Measurements from ENCODE around the gene MELK. TPM values are rescaled to one million over a fixed set of nuclear protein-coding genes. Genes with fewer than 3 reads are reported as not detected.

MELK gene
- total and polyA plus RNA-seq, 2 of the 4 experiments (the other 2 are of a cell fraction) = 20.8 to 27.4 TPM

GRCh38 chr9:36603006-36603405, 30.3 kb downstream of the MELK start:
- Histone ChIP-seq H3K79me1 (ENCODE audit: low read depth in 1 of 2, low read length in 2 of 2) (peaks cover 26 to 33% of the 10 kb centered on the region in 2 experiments), H3K23ac (ENCODE audit: low read depth, low read length) (peak overlapping the region; percentile 93; the same call in 1 of the 2 replicates), H4K91ac (ENCODE audit: insufficient read depth, low read depth, low read length) (no peak overlapping the region), H3K18ac (ENCODE audit: low read depth, low read length) (peak overlapping the region; percentile 85), H3K14ac (replicated peaks; ENCODE audit: low read depth, low read length) (no peak overlapping the region), H2AK5ac (ENCODE audit: low read depth, low read length) (no peak overlapping the region), H2BK5ac (ENCODE audit: low read depth, low read length, poor library complexity, severe bottlenecking) (peak overlapping the region; percentile 89), H2AFZ (replicated peaks; ENCODE audit: low read length, poor library complexity) (no peak overlapping the region), H3K4ac (ENCODE audit: low read depth, low read length) (peak overlapping the region; percentile 76), H3K4me3 (ENCODE audit: insufficient read depth, low read depth, low read length) (no peak overlapping the region), H2BK20ac (ENCODE audit: low read depth, low read length) (peak overlapping the region; percentile 52; the same call in 1 of the 2 replicates), H3K9me1 (ENCODE audit: insufficient read depth, low read length) (no peaks in the 10 kb centered on the region), H3K4me2 (ENCODE audit: low read depth, low read length) (peak overlapping the region; percentile 93), H3K36me3 (ENCODE audit: control insufficient read depth, insufficient read depth, low read length) (peaks cover 2% of the 10 kb centered on the region; the same call in 1 of the 2 replicates), H4K20me1 (ENCODE audit: insufficient read depth, low read length) (no peaks in the 10 kb centered on the region), H3K56ac (ENCODE audit: extremely low read depth, insufficient read depth, low read length) (no peak overlapping the region), H3K9ac (ENCODE audit: low read depth, low read length) (peak overlapping the region; percentile 46; the same call in 1 of the 2 replicates), H3K9me3 (ENCODE audit: control insufficient read depth, insufficient read depth, low read length) (no peaks in the 10 kb centered on the region), H2BK120ac (ENCODE audit: low read depth, low read length) (peak overlapping the region; percentile 86), H2AK9ac (replicated peaks; ENCODE audit: low read depth, low read length, poor library complexity) (no peak overlapping the region), H4K8ac (ENCODE audit: low read depth in 2 of 2, low read length in 2 of 2) (peak overlapping the region; percentile 30 to 91; a peak in 3 of 4 replicates), H2BK15ac (ENCODE audit: low read depth, low read length) (no peak overlapping the region), H3K27me3 (ENCODE audit: control insufficient read depth, insufficient read depth, low read length) (no peaks in the 10 kb centered on the region), H4K5ac (ENCODE audit: low read depth, low read length) (peak overlapping the region; percentile 94), H3K4me1 (ENCODE audit: control insufficient read depth, insufficient read depth, low read length) (peaks cover 6% of the 10 kb centered on the region), H3K27ac (ENCODE audit: insufficient read depth, low read length) (peak overlapping the region; percentile 55; the same call in 1 of the 2 replicates)
- no peak for TF ChIP-seq RAD21 (IDR thresholded peaks at IDR 0.05; ENCODE audit: low read length)
- no peak for TF ChIP-seq RCOR1 (IDR thresholded peaks at IDR 0.05; ENCODE audit: insufficient replicate concordance, low read length)
- no peak for TF ChIP-seq MAFK (IDR thresholded peaks at IDR 0.05; ENCODE audit: low read depth, low read length)
- no peak for TF ChIP-seq FOS (IDR thresholded peaks at IDR 0.05; ENCODE audit: low read depth, low read length)
- TF ChIP-seq SMC3 (IDR thresholded peaks at IDR 0.05; ENCODE audit: low read depth, low read length) = no peak
- TF ChIP-seq CEBPB (IDR thresholded peaks at IDR 0.05; ENCODE audit: low read depth, low read length) = no peak
- TF ChIP-seq MAZ (IDR thresholded peaks at IDR 0.05; ENCODE audit: borderline replicate concordance, low read depth, low read length) = no peak
- TF ChIP-seq CHD1 (IDR thresholded peaks at IDR 0.05; ENCODE audit: low read depth, low read length) = no peak
- TF ChIP-seq RFX5 (IDR thresholded peaks at IDR 0.05; ENCODE audit: low read depth, low read length) = no peak
- no peak for TF ChIP-seq CTCF (conservative IDR thresholded peaks at IDR 0.05; ENCODE audit: low read depth, low read length)
- no peak for TF ChIP-seq MXI1 (IDR thresholded peaks at IDR 0.05; ENCODE audit: borderline replicate concordance, low read depth, low read length)
- TF ChIP-seq BHLHE40 (IDR thresholded peaks at IDR 0.05; ENCODE audit: low read depth, low read length) = no peak
- TF ChIP-seq USF2 (IDR thresholded peaks at IDR 0.05; ENCODE audit: low read depth, low read length) = no peak
- no peak for TF ChIP-seq NFE2L2 (IDR thresholded peaks at IDR 0.05; ENCODE audit: low read depth, low read length)
- no peak for TF ChIP-seq ELK1 (IDR thresholded peaks at IDR 0.05; ENCODE audit: borderline replicate concordance, low read depth, low read length)
- intact Hi-C loops (cut with micrococcal nuclease) = no loop called here
- no CpG with 5 or more reads among the region's 3 CpGs for WGBS, 2 experiments (ENCODE audit: extremely low coverage in 2 of 2, insufficient read length in 1 of 2)
- CTCF ChIA-PET = no interaction called here
- dilution Hi-C loops (cut with HindIII; ENCODE audit: low sequenced_read_pairs, unreplicated experiment) = no loop called here
- POLR2A ChIA-PET (ENCODE audit: unreplicated experiment) = no interaction called here
- no TSS peak for BruUV-seq (replicated peaks)
- DNase-seq = peak; percentile 66
- ATAC-seq (ENCODE audit: low read depth) = peak; percentile 73
- in situ Hi-C loops (cut with MboI; ENCODE audit: low sequenced_read_pairs) = no loop called here
